ENCODE measurements around the gene CNOT1. TPM values are rescaled to one million over a fixed set of nuclear protein-coding genes. Genes with fewer than 3 reads are reported as not detected.
"Not testable (repeated sequence)": the region's sequence is repeated elsewhere in the genome, so short reads cannot be mapped to it uniquely, and the experiment has no call there.

CNOT1 gene
- polyA plus RNA-seq, 2 donors: 53.7 to 105 TPM

DNA sequence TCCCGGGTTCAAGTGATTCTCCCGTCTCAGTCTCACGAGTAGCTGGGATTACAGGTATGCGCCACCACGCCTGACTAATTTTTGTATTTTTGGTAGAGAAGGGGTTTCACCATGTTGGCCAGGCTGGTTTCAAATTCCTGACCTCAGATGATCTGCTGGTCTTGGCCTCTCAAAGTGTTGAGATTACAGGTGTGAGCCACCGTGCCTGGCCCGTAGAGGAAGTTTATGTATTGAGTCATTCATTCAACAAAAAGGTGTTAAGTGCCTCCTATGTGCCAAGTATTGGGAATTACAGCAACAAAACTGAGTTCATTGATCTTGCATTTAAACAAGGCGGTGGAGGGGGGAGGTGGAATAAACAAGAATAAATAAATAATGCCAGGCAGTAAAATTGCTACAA, 10.2 kb upstream of the CNOT1 start:
- Histone ChIP-seq H3K4me3 (ENCODE audit: low read depth in 1 of 2, low read length in 2 of 2) (no peak overlapping the region), H3K9me3 (ENCODE audit: control insufficient read depth in 2 of 2, insufficient read depth in 1 of 2, low read depth in 1 of 2, low read length in 1 of 2) (no peaks in the 10 kb centered on the region), H3K4me1 (ENCODE audit: control insufficient read depth in 2 of 2, insufficient read depth in 2 of 2, low read length in 1 of 2) (peaks cover 0 to 5% of the 10 kb centered on the region in 2 donors), H3K27ac (ENCODE audit: low read depth in 2 of 2, low read length in 1 of 2) (no peak overlapping the region), H3K36me3 (ENCODE audit: control insufficient read depth in 2 of 2, insufficient read depth in 2 of 2, low read length in 1 of 2) (no peaks in the 10 kb centered on the region), H3K27me3 (ENCODE audit: control insufficient read depth in 1 of 2, insufficient read depth in 2 of 2, low read length in 2 of 2) (no peaks in the 10 kb centered on the region)
- 79 to 80% methylated on average over 8 of the region's 8 CpGs for WGBS, 2 donors

DNA sequence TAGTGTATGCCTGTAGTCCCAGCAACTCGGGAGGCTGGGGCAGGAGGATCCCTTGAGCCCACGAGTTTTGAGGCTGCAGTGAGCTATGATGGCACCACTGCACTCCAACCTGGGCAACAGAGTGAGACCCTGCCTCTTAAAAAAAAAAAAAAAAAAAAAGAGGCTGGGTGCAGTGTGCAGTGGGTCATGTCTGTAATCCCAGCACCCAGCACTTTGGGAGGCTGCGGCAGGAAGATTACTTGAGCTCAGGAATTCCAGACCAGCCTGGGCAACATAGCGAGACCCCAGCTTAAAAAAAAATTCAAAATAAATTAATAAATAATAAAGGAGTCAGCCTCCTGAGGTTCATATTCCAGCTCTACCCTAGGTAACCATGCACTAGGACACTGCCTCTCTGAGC, 9.6 kb upstream of the CNOT1 start:
- no peaks in the 10 kb centered on the region for H3K9me3 ChIP-seq (ENCODE audit: control insufficient read depth in 2 of 2, insufficient read depth in 1 of 2, low read depth in 1 of 2, low read length in 1 of 2)
- peak overlapping the region in 1 of 2 donors; percentile 66 for H3K27ac ChIP-seq (ENCODE audit: low read depth in 2 of 2, low read length in 1 of 2)
- peaks cover 0 to 2% of the 10 kb centered on the region in 2 donors for H3K4me1 ChIP-seq (ENCODE audit: control insufficient read depth in 2 of 2, insufficient read depth in 2 of 2, low read length in 1 of 2)
- no peaks in the 10 kb centered on the region for H3K36me3 ChIP-seq (ENCODE audit: control insufficient read depth in 2 of 2, insufficient read depth in 2 of 2, low read length in 1 of 2)
- no peak overlapping the region for H3K4me3 ChIP-seq (ENCODE audit: low read depth in 1 of 2, low read length in 2 of 2)
- WGBS, 2 donors: 87 to 88% methylated on average over 4 of the region's 4 CpGs
- no peaks in the 10 kb centered on the region for H3K27me3 ChIP-seq (ENCODE audit: control insufficient read depth in 1 of 2, insufficient read depth in 2 of 2, low read length in 2 of 2)

DNA sequence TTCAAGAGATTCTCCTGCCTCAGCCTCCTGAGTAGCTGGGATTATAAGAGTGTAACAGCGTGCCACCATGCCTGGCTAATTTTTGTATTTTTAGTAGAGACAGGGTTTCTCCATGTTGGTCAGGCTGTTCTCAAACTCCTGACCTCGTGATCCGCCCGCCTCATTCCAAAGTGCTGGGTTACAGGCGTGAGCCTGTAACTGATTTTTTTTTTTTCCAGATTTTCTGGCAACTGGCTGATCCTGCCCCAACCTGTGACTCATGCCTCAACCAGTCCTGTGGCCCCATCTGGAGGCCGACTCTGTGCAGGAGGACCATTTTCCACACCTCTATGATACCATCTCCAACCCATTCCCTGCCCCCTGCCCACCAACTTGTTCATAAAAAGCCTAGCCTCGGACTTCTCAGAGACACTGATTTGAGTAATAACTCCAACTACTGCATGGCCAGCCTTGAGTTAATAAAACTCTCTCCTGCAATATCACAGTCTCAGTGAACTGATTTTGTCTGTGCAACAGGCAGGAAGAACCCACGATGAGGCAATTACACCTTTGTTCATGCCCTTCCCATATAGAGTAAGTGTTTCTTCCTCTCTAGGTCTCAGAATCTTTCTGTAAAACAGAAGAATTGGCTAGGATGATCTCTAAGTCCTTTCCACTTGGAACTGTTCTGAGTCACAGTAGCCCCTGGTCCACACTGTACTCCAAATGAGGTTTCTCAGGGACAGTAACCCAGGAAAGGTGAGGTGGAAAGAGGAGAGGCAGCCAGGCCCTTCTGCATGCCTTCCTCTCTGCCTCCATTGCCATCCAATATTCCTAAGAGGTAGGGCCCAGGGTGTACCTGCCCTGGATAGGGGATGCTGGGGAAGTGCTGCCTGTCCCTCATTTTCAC, 8.8 kb upstream of the CNOT1 start:
- H3K36me3 ChIP-seq (ENCODE audit: control insufficient read depth in 2 of 2, insufficient read depth in 2 of 2, low read length in 1 of 2): no peaks in the 10 kb centered on the region
- H3K9me3 ChIP-seq (ENCODE audit: control insufficient read depth in 2 of 2, insufficient read depth in 1 of 2, low read depth in 1 of 2, low read length in 1 of 2): no peaks in the 10 kb centered on the region
- H3K4me1 ChIP-seq (ENCODE audit: control insufficient read depth in 2 of 2, insufficient read depth in 2 of 2, low read length in 1 of 2): no peaks in the 10 kb centered on the region
- H3K4me3 ChIP-seq (ENCODE audit: low read depth in 1 of 2, low read length in 2 of 2): no peak overlapping the region
- 43 to 51% methylated on average over 8 of the region's 8 CpGs for WGBS, 2 donors
- no peaks in the 10 kb centered on the region for H3K27me3 ChIP-seq (ENCODE audit: control insufficient read depth in 1 of 2, insufficient read depth in 2 of 2, low read length in 2 of 2)
- H3K27ac ChIP-seq (ENCODE audit: low read depth in 2 of 2, low read length in 1 of 2): peak overlapping the region; percentile 66 to 68

DNA sequence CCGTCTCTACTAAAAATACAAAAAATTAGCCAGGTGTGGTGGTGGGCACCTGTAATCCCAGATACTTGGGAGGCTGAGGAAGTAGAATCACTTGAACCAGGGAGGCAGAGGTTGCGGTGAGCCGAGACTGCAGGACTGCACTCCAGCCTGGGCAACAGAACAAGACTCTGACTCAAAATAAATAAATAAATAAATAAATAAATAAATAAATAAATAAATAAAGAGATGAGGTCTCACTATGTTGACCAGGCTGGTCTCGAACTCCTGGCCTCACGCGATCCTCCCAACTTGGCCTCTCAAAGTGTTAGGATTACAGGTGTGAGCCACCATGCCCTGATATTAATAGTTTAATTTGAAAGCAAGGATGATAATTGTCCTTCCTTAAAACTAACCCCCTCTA, 7.4 kb upstream of the CNOT1 start:
- H3K9me3 ChIP-seq (ENCODE audit: control insufficient read depth in 2 of 2, insufficient read depth in 1 of 2, low read depth in 1 of 2, low read length in 1 of 2); H3K4me3 ChIP-seq (ENCODE audit: low read depth in 1 of 2, low read length in 2 of 2); H3K27me3 ChIP-seq (ENCODE audit: control insufficient read depth in 1 of 2, insufficient read depth in 2 of 2, low read length in 2 of 2); H3K36me3 ChIP-seq (ENCODE audit: control insufficient read depth in 2 of 2, insufficient read depth in 2 of 2, low read length in 1 of 2); H3K4me1 ChIP-seq (ENCODE audit: control insufficient read depth in 2 of 2, insufficient read depth in 2 of 2, low read length in 1 of 2); H3K27ac ChIP-seq (ENCODE audit: low read depth in 2 of 2, low read length in 1 of 2): not testable (repeated sequence)
- WGBS, 2 donors: 97 to 98% methylated on average over 6 of the region's 6 CpGs

DNA sequence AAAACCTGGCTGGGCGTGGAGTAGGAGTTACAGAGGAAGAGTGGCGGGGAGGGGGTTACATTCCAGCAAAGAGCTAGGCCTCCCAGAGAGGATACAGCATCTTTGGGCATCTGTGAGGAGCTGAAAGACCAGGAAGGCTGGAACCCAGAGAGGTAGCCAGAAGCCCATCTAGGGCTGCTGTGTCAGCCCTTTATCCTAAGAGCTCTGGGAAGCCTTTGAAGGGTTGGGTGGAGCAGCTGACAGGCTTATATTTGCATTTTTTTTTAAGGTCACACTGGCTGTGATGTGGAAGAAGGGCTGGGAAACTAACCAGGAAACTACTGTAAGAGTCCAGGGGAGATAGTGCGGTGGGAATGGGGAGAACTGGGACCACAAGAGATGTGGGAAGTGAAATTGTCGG, 6.8 kb upstream of the CNOT1 start:
- Histone ChIP-seq H3K4me1 (ENCODE audit: control insufficient read depth in 2 of 2, insufficient read depth in 2 of 2, low read length in 1 of 2) (no peaks in the 10 kb centered on the region), H3K27me3 (ENCODE audit: control insufficient read depth in 1 of 2, insufficient read depth in 2 of 2, low read length in 2 of 2) (no peaks in the 10 kb centered on the region), H3K36me3 (ENCODE audit: control insufficient read depth in 2 of 2, insufficient read depth in 2 of 2, low read length in 1 of 2) (no peaks in the 10 kb centered on the region), H3K9me3 (ENCODE audit: control insufficient read depth in 2 of 2, insufficient read depth in 1 of 2, low read depth in 1 of 2, low read length in 1 of 2) (no peaks in the 10 kb centered on the region), H3K4me3 (ENCODE audit: low read depth in 1 of 2, low read length in 2 of 2) (no peak overlapping the region), H3K27ac (ENCODE audit: low read depth in 2 of 2, low read length in 1 of 2) (no peak overlapping the region)
- WGBS, 2 donors: 90 to 92% methylated on average over 4 of the region's 4 CpGs

DNA sequence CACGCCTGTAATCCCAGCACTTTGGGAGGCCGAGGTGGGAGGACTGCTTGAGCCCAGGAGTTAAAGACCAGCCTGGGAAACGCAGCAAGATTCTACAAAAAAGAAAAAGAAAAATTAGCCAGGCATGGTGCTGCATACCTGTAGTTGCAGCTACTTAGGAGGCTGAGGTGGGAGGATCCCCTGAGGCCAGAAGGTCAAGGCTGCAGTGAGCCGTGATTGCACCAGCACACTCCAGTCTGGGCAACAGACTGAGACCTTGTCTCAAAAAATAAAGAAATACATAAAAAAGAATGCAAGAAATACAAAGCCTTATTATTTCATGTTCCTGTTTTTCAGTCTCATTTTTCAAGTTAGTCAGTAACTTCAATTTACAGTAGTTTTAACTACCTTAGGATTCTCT, 5.9 kb upstream of the CNOT1 start:
- no peaks in the 10 kb centered on the region for H3K27me3 ChIP-seq (ENCODE audit: control insufficient read depth in 1 of 2, insufficient read depth in 2 of 2, low read length in 2 of 2)

DNA sequence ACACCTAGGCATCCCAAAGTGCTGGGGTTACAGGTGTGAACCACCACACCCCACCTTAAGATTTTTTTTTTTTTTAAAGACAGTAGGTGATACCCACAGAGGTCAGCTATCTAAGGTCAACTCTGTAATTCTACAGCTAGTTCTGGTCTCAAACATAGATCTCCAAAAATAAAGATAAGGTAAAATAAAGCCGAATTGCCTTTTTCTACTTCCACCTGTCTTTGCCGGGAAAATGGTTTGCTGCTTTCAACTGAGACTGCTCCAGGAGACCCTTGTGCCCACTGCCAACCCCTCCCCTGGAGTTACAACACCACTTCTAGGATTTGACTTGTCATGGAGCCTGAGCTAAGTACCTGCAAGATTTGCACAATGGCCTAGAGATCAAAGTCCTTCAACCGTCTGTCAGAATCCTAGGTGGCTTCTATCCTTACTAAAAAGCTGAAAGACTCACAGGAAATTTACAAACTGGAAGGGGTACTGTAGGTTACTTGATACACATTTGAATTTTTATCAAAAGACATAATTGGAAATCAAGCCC, 4.7 kb upstream of the CNOT1 start:
- Histone ChIP-seq H3K9me3 (ENCODE audit: control insufficient read depth in 2 of 2, insufficient read depth in 1 of 2, low read depth in 1 of 2, low read length in 1 of 2) (no peaks in the 10 kb centered on the region), H3K36me3 (ENCODE audit: control insufficient read depth in 2 of 2, insufficient read depth in 2 of 2, low read length in 1 of 2) (no peaks in the 10 kb centered on the region), H3K4me1 (ENCODE audit: control insufficient read depth in 2 of 2, insufficient read depth in 2 of 2, low read length in 1 of 2) (no peaks in the 10 kb centered on the region), H3K27me3 (ENCODE audit: control insufficient read depth in 1 of 2, insufficient read depth in 2 of 2, low read length in 2 of 2) (no peaks in the 10 kb centered on the region), H3K27ac (ENCODE audit: low read depth in 2 of 2, low read length in 1 of 2) (peak overlapping the region in 1 of 2 donors; percentile 17), H3K4me3 (ENCODE audit: low read depth in 1 of 2, low read length in 2 of 2) (no peak overlapping the region)
- 70 to 79% methylated on average over 3 of the region's 3 CpGs for WGBS, 2 donors

More for the DNA sequence above, 5.9 kb upstream of the CNOT1 start:
- Histone ChIP-seq H3K4me3 (ENCODE audit: low read depth in 1 of 2, low read length in 2 of 2) (no peak overlapping the region), H3K4me1 (ENCODE audit: control insufficient read depth in 2 of 2, insufficient read depth in 2 of 2, low read length in 1 of 2) (no peaks in the 10 kb centered on the region), H3K27ac (ENCODE audit: low read depth in 2 of 2, low read length in 1 of 2) (no peak overlapping the region), H3K36me3 (ENCODE audit: control insufficient read depth in 2 of 2, insufficient read depth in 2 of 2, low read length in 1 of 2) (no peaks in the 10 kb centered on the region), H3K9me3 (ENCODE audit: control insufficient read depth in 2 of 2, insufficient read depth in 1 of 2, low read depth in 1 of 2, low read length in 1 of 2) (no peaks in the 10 kb centered on the region)
- 90 to 92% methylated on average over 4 of the region's 4 CpGs for WGBS, 2 donors

DNA sequence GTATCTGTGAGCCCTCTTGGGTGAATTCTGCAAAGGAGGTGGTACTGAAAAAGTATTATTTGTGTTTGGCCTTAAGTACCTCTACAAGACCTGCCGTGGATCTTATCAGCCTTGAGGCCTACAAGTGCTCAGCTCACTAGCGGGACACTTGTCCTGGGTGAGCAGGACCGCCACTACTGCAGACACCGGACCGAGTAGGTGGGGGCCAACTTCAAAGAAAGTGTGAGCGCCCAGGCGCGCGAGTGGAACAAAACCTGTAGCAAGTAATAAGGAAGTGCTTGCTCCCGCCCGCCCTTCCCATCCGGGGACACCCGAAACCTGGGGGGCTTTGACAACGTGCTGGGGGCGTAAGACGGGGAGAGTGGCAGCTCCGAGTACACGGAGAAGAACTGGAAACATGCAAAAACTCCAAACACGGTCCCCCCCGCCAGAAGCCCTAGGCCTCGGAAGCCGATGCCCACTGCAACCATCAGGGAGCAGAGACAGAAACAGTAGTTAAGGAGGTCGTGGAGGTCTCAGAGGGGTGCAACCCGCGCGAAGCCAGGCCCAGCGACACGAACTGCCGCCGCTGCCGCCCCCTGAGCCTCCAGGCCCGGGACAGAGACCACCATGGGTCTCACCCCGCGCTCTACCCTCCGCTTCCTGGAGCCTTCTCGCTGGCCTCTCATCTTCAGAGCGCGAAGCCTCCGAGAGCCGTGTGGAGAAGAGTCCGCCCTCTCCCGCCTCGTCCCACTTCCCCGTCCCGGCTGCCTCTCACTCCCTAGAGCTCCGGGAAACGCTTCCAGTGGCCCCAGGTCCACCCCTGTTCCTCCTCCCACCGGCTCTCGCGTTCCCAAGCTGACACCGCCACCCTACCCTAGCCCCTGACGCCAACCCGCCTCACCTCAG, 537 bp downstream of the CNOT1 start:
- 0% methylated on average over 46 to 53 of the region's 53 CpGs for WGBS, 2 donors
- no peaks in the 10 kb centered on the region for H3K27me3 ChIP-seq (ENCODE audit: control insufficient read depth in 1 of 2, insufficient read depth in 2 of 2, low read length in 2 of 2)
- H3K4me3 ChIP-seq (ENCODE audit: low read depth in 1 of 2, low read length in 2 of 2): peak overlapping the region; percentile 92 to 98
- peak overlapping the region; percentile 99 to 100 for H3K27ac ChIP-seq (ENCODE audit: low read depth in 2 of 2, low read length in 1 of 2)
- H3K9me3 ChIP-seq (ENCODE audit: control insufficient read depth in 2 of 2, insufficient read depth in 1 of 2, low read depth in 1 of 2, low read length in 1 of 2): no peaks in the 10 kb centered on the region
- no peaks in the 10 kb centered on the region for H3K4me1 ChIP-seq (ENCODE audit: control insufficient read depth in 2 of 2, insufficient read depth in 2 of 2, low read length in 1 of 2)
- H3K36me3 ChIP-seq (ENCODE audit: control insufficient read depth in 2 of 2, insufficient read depth in 2 of 2, low read length in 1 of 2): peaks cover 0 to 3% of the 10 kb centered on the region in 2 donors

DNA sequence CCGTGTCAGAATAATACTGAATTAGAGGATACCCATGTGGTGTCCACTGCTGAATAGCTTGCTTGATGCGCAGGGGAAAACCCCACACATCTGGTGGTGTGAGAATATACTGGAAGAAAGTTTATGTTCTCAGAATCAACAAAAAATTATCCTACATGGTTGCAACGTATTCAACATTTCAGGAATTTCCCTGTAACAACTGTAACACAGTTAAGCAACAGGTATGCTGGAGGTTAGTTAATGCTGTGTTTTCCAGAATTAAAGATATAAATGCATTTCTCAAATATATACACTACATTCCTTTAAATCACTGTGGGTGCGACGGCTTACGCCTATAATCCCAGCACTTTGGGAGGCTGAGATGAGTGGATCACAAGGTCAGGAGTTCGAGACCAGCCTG, 5.4 kb downstream of the CNOT1 start:
- no peaks in the 10 kb centered on the region for H3K27me3 ChIP-seq (ENCODE audit: control insufficient read depth in 1 of 2, insufficient read depth in 2 of 2, low read length in 2 of 2)
- no peak overlapping the region for H3K27ac ChIP-seq (ENCODE audit: low read depth in 2 of 2, low read length in 1 of 2)
- no peaks in the 10 kb centered on the region for H3K4me1 ChIP-seq (ENCODE audit: control insufficient read depth in 2 of 2, insufficient read depth in 2 of 2, low read length in 1 of 2)
- H3K9me3 ChIP-seq (ENCODE audit: control insufficient read depth in 2 of 2, insufficient read depth in 1 of 2, low read depth in 1 of 2, low read length in 1 of 2): no peaks in the 10 kb centered on the region
- H3K4me3 ChIP-seq (ENCODE audit: low read depth in 1 of 2, low read length in 2 of 2): no peak overlapping the region
- H3K36me3 ChIP-seq (ENCODE audit: control insufficient read depth in 2 of 2, insufficient read depth in 2 of 2, low read length in 1 of 2): peaks cover 0 to 7% of the 10 kb centered on the region in 2 donors
- WGBS, 2 donors: 83 to 88% methylated on average over 7 of the region's 7 CpGs

Measured in esophagus (tissue), 2 donors.